Stimulated activated CD4-positive, alpha-beta T cell treated with anti-CD3 and anti-CD28 coated beads, Interleukin-2, amount 100 ng/mL, for 24 hours (primary cell): Measurements from ENCODE around the gene GCSAML.
"Not testable (repeated sequence)": the region's sequence is repeated elsewhere in the genome, so short reads cannot be mapped to it uniquely, and the experiment has no call there.

Source experiments
- DNase-seq, 2 donors: peaks; one replicate each; pipeline ENCODE4 v3.0.0-alpha.2; 2020

Gene GCSAML

GRCh38 chr1:247548769-247549182 is at the start of gene GCSAML:
TSS of gene GCSAML (plus strand) at chr1:247549134. CDS start at chr1:247549192, 58 bp downstream.
- peak in 1 of 2 donors; percentile 16 for DNase-seq

GRCh38 chr1:247500865-247501264 is 48.1 kb upstream of the GCSAML start:
- no peak for DNase-seq

GRCh38 chr1:247506831-247507230 is 42.1 kb upstream of the GCSAML start:
- no peak for DNase-seq

GRCh38 chr1:247517795-247518612 is 30.9 kb upstream of the GCSAML start:
- peak in 1 of 2 donors; percentile 25 for DNase-seq

GRCh38 chr1:247518613-247518891 is 30.4 kb upstream of the GCSAML start:
- DNase-seq = no peak

GRCh38 chr1:247521886-247522285 is 27.0 kb upstream of the GCSAML start:
- not testable (repeated sequence) for DNase-seq

GRCh38 chr1:247528812-247529474 is 20.0 kb upstream of the GCSAML start:
- no peak for DNase-seq

- no peak for DNase-seq
Measured at GRCh38 chr1:247529771-247530355, 19.1 kb upstream of the GCSAML start.

GRCh38 chr1:247530785-247531184 is 18.1 kb upstream of the GCSAML start:
- DNase-seq = no peak

- DNase-seq = no peak
Measured at GRCh38 chr1:247531937-247532336, 17.0 kb upstream of the GCSAML start.

GRCh38 chr1:247535402-247535801 is 13.5 kb upstream of the GCSAML start:
- DNase-seq = no peak

- DNase-seq = no peak
Measured at GRCh38 chr1:247536340-247536739, 12.6 kb upstream of the GCSAML start, which contains the start of gene OR2C3. TSS of gene OR2C3 (minus strand) at chr1:247536440. CDS start at chr1:247532511, 3,929 bp downstream.

GRCh38 chr1:247538561-247538960 is 10.4 kb upstream of the GCSAML start:
- no peak for DNase-seq

GRCh38 chr1:247539215-247539614 is 9.7 kb upstream of the GCSAML start:
- no peak for DNase-seq

GRCh38 chr1:247540581-247540980 is 8.4 kb upstream of the GCSAML start:
- no peak for DNase-seq

- no peak for DNase-seq
Measured at GRCh38 chr1:247542811-247543210, 6.1 kb upstream of the GCSAML start.

- DNase-seq = no peak
Measured at GRCh38 chr1:247548092-247548491, 842 bp upstream of the GCSAML start.

- DNase-seq = no peak
Measured at GRCh38 chr1:247551721-247552120, 2.8 kb downstream of the GCSAML start.

GRCh38 chr1:247552231-247552630 is 3.3 kb downstream of the GCSAML start:
- no peak for DNase-seq

GRCh38 chr1:247557926-247558674 is 9.2 kb downstream of the GCSAML start:
- DNase-seq = no peak

GRCh38 chr1:247561711-247562110 is 12.8 kb downstream of the GCSAML start:
- no peak for DNase-seq

GRCh38 chr1:247562198-247562597 is 13.3 kb downstream of the GCSAML start:
- no peak for DNase-seq

- DNase-seq = no peak
Measured at GRCh38 chr1:247574236-247574635, 25.3 kb downstream of the GCSAML start.
